Fibroblast of the aortic adventitia (primary cell): ENCODE results near the gene MTMR2. TPM values are rescaled to one million over a fixed set of nuclear protein-coding genes. Genes with fewer than 3 reads are reported as not detected.

Source experiments
- DNase-seq: peaks from one replicate; pipeline ENCODE4 v3.0.0-alpha.2; 2010; ENCODE audit warnings: low read depth
- H3K4me3 ChIP-seq: 2 replicates; pipeline ENCODE4 v1.5.1; 2011; ENCODE audit warnings: low read depth, mild to moderate bottlenecking, control low read depth, low read length, moderate library complexity
- total RNA-seq: library from RNA; depleted of rRNA; stranded (reverse); fragments of >200 nt; gene quantifications from 2 replicates; pipeline ENCODE4 v1.2.3, GENCODE V29; 2012; ENCODE audit warnings: low replicate concordance
- TF ChIP-seq, protein P1 (sequence below): IDR thresholded peaks from 2 replicates; pipeline ENCODE4 v1.5.1; 2011; ENCODE audit warnings: mild to moderate bottlenecking, low read length, control low read depth, inconsistent platforms; ENCODE audit not compliant: insufficient read depth

MTMR2 gene
- total RNA-seq, 1 donor, result 31.9 TPM

DNA sequence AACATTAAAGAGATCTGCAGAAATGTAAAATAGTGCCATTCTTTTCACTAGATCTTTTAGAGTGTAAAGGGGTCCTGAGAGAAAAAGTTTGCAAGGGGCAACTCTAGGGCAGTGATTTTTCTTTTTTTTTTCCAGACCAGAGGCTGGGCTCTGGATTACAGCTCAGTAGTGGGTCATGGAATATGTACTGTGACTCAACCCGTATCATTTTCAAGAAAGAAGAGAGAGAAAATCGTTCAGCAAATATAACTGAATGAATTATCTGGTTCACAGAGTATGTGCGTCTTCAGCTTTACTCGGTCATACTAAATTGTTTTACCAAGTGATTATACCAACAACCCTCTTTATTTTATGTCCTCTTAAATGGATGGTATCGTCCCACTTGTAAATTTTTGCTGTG is 129.8 kb downstream of the MTMR2 start:
- H3K4me3 ChIP-seq, result no peak overlapping the region
- TF ChIP-seq, protein P1, sequence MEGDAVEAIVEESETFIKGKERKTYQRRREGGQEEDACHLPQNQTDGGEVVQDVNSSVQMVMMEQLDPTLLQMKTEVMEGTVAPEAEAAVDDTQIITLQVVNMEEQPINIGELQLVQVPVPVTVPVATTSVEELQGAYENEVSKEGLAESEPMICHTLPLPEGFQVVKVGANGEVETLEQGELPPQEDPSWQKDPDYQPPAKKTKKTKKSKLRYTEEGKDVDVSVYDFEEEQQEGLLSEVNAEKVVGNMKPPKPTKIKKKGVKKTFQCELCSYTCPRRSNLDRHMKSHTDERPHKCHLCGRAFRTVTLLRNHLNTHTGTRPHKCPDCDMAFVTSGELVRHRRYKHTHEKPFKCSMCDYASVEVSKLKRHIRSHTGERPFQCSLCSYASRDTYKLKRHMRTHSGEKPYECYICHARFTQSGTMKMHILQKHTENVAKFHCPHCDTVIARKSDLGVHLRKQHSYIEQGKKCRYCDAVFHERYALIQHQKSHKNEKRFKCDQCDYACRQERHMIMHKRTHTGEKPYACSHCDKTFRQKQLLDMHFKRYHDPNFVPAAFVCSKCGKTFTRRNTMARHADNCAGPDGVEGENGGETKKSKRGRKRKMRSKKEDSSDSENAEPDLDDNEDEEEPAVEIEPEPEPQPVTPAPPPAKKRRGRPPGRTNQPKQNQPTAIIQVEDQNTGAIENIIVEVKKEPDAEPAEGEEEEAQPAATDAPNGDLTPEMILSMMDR, result no peak
- no peak for DNase-seq

DNA sequence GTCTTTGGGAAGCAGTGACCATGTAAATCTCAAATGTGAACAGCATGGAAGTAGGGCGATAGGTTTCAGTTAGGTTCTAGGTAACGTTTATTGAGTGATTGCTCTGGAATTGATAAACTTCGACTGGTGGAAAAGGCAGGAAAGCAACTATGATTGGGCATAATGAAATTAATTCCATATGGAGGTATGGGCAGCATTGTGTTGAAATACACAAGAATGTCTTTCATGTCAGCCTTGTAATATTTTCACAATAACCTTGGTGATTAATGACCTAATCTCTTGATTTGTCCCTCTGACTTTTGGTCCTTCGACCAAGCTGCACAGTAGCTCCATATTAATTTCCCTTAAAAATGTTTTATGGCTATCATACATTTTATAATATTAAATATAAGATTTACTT is 130.8 kb downstream of the MTMR2 start:
- DNase-seq, result peak; percentile 11

DNA sequence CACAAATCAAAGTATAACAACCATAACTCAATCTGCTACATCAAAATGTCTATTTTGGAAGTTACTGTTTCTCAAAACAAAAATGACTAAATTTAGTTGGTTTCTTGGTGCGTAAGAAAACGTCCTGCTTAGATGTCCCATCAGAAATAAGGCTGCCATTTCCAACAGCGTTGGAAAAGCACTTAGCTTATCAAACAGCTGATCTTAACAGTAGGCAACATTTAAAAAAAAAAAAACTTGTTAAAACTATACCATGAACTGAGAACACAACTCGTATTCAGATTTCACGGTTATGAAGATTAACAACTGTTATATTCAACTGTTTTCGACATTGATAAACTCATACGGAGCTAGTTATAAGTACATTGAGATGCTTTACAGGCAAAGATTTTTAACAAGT is 131.2 kb downstream of the MTMR2 start:
- TF ChIP-seq, protein P1, result no peak
- DNase-seq, result no peak
- no peak overlapping the region for H3K4me3 ChIP-seq

More for the DNA sequence above, 130.8 kb downstream of the MTMR2 start:
- H3K4me3 ChIP-seq, result no peak overlapping the region
- TF ChIP-seq, protein P1, result no peak

DNA sequence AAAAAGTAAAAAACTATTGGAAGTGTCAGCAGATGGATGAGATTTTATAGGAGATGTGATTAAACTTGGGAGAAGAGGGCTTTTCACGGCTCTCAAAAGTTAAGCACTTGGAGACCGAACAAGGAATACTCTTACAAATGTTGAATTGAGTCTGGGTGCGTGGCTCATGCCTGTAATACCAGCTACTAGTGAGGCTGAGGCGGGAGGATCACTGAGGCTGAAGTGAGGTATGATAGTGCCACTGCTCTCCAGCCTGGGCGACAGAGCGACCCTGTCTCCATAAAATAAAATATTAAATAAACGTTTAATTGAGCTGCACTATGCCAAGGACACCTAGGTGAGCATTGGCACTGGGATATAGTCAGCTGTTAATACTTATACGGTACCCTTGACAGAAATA is 131.7 kb downstream of the MTMR2 start:
- no peak for DNase-seq
- TF ChIP-seq, protein P1, result no peak
- no peak overlapping the region for H3K4me3 ChIP-seq

- peak overlapping the region; percentile 87 for H3K4me3 ChIP-seq
- TF ChIP-seq, protein P1, result no peak
- peak; percentile 5 for DNase-seq
Observed at GRCh38 chr11:95791709-95792033, 132.2 kb downstream of the MTMR2 start.

- DNase-seq, result peak; percentile 63
- TF ChIP-seq, protein P1, result no peak
- H3K4me3 ChIP-seq, result peak overlapping the region; percentile 87
Observed at GRCh38 chr11:95790933-95791708, 132.8 kb downstream of the MTMR2 start.
